Loucy (cell line): ENCODE data around the gene ATG4D.

Experiments used
- H2AFZ ChIP-seq: fragments of 200-600 bp; sonication (generic); 2 replicates; pipeline ENCODE4 v1.6.0; 2016; ENCODE audit warnings: antibody characterized with exemption, mild to moderate bottlenecking, low read length, moderate library complexity
- H3F3A ChIP-seq: fragments of 200-600 bp; 2 replicates; pipeline ENCODE4 v1.6.0; 2016; ENCODE audit warnings: antibody characterized with exemption, low read depth, mild to moderate bottlenecking
- H3K27me3 ChIP-seq: fragments of 200-600 bp; sonication (generic); 2 replicates; pipeline ENCODE4 v1.6.1; 2014; ENCODE audit warnings: low read length, mild to moderate bottlenecking; ENCODE audit not compliant: insufficient read depth, poor library complexity, severe bottlenecking
- H3K36me3 ChIP-seq: fragments of 200-600 bp; sonication (generic); 2 replicates; pipeline ENCODE4 v1.6.1; 2016; ENCODE audit warnings: low read length; ENCODE audit not compliant: insufficient read depth
- H3K4me1 ChIP-seq: fragments of 200-600 bp; sonication (generic); 2 replicates; pipeline ENCODE4 v1.5.1; 2014; ENCODE audit warnings: low read length, mild to moderate bottlenecking; ENCODE audit not compliant: insufficient read depth, poor library complexity, severe bottlenecking
- H3K4me2 ChIP-seq: fragments of 200-600 bp; sonication (generic); 2 replicates; pipeline ENCODE4 v1.6.0; 2014; ENCODE audit warnings: antibody characterized with exemption, low read length, low read depth, mild to moderate bottlenecking; ENCODE audit not compliant: poor library complexity, severe bottlenecking
- H3K4me3 ChIP-seq: fragments of 200-600 bp; sonication (generic); 2 replicates; pipeline ENCODE4 v1.5.1; 2014; ENCODE audit warnings: low read length, mild to moderate bottlenecking, mixed read lengths; ENCODE audit not compliant: poor library complexity, severe bottlenecking
- H3K79me2 ChIP-seq: fragments of 200-600 bp; sonication (generic); 2 replicates; pipeline ENCODE4 v1.6.1; 2014; ENCODE audit warnings: low read length; ENCODE audit not compliant: insufficient read depth
- H3K9ac ChIP-seq: fragments of 200-600 bp; sonication (generic); 2 replicates; pipeline ENCODE4 v1.6.0; 2014; ENCODE audit warnings: mild to moderate bottlenecking, low read depth, low read length, moderate library complexity; ENCODE audit not compliant: poor library complexity, severe bottlenecking
- H3K9me2 ChIP-seq: fragments of 200-600 bp; sonication (generic); replicated peaks from 2 replicates; pipeline ENCODE4 v1.6.1; 2016; ENCODE audit warnings: low read depth, low read length, mixed read lengths
- H3K9me3 ChIP-seq: fragments of 200-600 bp; sonication (generic); 2 replicates; pipeline ENCODE4 v1.6.1; 2014; ENCODE audit warnings: mild to moderate bottlenecking, antibody characterized with exemption, low read length, low read depth; ENCODE audit not compliant: insufficient read depth
- H4K20me1 ChIP-seq: fragments of 200-600 bp; sonication (generic); 2 replicates; pipeline ENCODE4 v1.6.0; 2014; ENCODE audit warnings: antibody characterized with exemption, low read length, mild to moderate bottlenecking; ENCODE audit not compliant: insufficient read depth, poor library complexity, severe bottlenecking
- CTCF ChIP-seq: fragments of 200-600 bp; sonication (generic); conservative IDR thresholded peaks from 2 replicates; pipeline ENCODE4 v1.5.1; 2014; ENCODE audit warnings: mild to moderate bottlenecking, antibody characterized with exemption, low read length
- EZH2phosphoT487 ChIP-seq: fragments of 200-600 bp; IDR thresholded peaks from 2 replicates; pipeline ENCODE4 v1.6.1; 2018; ENCODE audit warnings: antibody characterized with exemption, mild to moderate bottlenecking, moderate library complexity, borderline replicate concordance

The ATG4D gene

DNA sequence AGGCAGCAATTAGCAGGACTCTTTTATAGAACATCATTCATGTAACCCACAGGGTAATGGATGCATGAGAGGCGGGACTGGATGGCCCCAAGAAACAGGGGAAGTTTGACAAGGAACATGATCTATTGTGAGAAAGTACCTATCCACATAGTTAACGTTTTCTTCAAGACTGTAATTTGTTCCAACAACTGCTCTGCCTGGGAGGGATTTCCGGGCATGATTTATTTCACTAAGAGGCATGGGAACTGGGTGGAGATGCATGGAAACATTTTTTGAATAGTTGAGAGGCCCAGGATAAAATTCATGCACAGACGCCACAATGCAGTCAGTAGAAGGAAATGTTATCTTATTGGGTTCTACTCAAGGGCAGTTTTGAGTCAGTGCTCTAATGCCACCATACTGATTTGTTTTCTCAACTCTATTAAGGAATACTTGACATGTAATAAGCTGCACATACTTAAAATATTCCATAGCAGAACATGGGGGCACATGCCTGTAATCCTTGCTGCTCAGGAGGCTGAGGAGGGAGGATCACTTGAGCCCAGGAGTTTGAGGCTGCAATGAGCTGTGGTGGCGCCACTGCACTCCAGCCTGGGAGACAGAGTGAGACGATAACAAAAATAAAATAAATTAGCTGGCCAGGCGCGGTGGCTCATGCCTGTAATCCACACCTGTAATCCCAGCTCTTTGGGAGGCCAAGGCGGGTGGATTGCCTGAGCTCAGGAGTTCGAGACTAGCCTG lies 9.9 kb upstream of the ATG4D start:
- Histone ChIP-seq H3K9ac (no peak overlapping the region), H3F3A (no peaks in the 10 kb centered on the region), H3K4me3 (no peak overlapping the region), H3K79me2 (no peaks in the 10 kb centered on the region), H3K27me3 (no peaks in the 10 kb centered on the region), H3K36me3 (no peaks in the 10 kb centered on the region), H3K4me2 (no peak overlapping the region), H3K9me2 (no peaks in the 10 kb centered on the region), H3K9me3 (no peaks in the 10 kb centered on the region), H2AFZ (no peak overlapping the region), H4K20me1 (no peaks in the 10 kb centered on the region), H3K4me1 (no peaks in the 10 kb centered on the region)
- TF ChIP-seq CTCF: no peak
- TF ChIP-seq EZH2phosphoT487: no peak

GRCh38 chr19:10535613-10536012 lies 8.1 kb upstream of the ATG4D start:
- H3K4me3 ChIP-seq: no peak overlapping the region
- no peaks in the 10 kb centered on the region for H3K27me3 ChIP-seq
- no peaks in the 10 kb centered on the region for H4K20me1 ChIP-seq
- H3K4me2 ChIP-seq: no peak overlapping the region
- H3K79me2 ChIP-seq: no peaks in the 10 kb centered on the region
- no peak overlapping the region for H3K9ac ChIP-seq
- no peaks in the 10 kb centered on the region for H3F3A ChIP-seq
- H3K4me1 ChIP-seq: no peaks in the 10 kb centered on the region
- TF ChIP-seq EZH2phosphoT487 (no peak), CTCF (no peak)
- H3K9me3 ChIP-seq: no peaks in the 10 kb centered on the region
- H3K36me3 ChIP-seq: no peaks in the 10 kb centered on the region
- no peak overlapping the region; the same call in 1 of the 2 replicates for H2AFZ ChIP-seq
- H3K9me2 ChIP-seq: no peaks in the 10 kb centered on the region

DNA sequence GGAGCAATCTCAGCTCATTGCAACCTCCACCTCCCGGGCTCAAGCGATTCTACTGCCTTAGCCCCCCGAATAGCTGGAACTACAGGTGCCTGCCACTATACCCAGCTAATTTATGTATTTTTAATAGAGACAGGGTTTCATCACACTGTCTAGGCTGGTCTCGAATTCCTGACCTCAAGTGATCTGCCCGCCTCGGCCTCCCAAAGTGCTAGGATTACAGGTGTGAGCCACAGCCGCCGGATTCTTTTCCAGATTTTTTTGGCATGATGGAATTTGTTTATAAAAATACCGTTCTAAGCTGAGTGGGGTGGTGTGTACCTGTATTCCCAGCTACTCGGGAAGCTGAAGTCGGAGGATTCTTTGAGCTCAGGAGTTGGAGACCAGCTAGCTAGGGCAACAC lies 6.0 kb upstream of the ATG4D start:
- no peak overlapping the region for H3K9ac ChIP-seq

More for the DNA sequence above, 6.0 kb upstream of the ATG4D start:
- Histone ChIP-seq H3K4me2 (no peak overlapping the region), H3K9me3 (no peaks in the 10 kb centered on the region), H3K4me3 (no peak overlapping the region), H3K27me3 (no peaks in the 10 kb centered on the region), H3K36me3 (no peaks in the 10 kb centered on the region), H4K20me1 (no peaks in the 10 kb centered on the region), H3F3A (peaks cover under 1% of the 10 kb centered on the region), H3K9me2 (no peaks in the 10 kb centered on the region), H3K79me2 (no peaks in the 10 kb centered on the region), H2AFZ (no peak overlapping the region), H3K4me1 (peaks cover 3% of the 10 kb centered on the region)
- TF ChIP-seq EZH2phosphoT487 (no peak), CTCF (no peak)
